ENCODE measurements around the gene CMIP.

- TF ChIP-seq CTCF (IDR thresholded peaks at IDR 0.05), result no peak
- TF ChIP-seq POLR2AphosphoS5 (IDR thresholded peaks at IDR 0.05), result no peak
- TF ChIP-seq POLR2A (IDR thresholded peaks at IDR 0.05), result no peak
Measured at GRCh38 chr16:81446907-81447268, 2.3 kb downstream of the CMIP start.

Measured in sigmoid colon (tissue), 4 donors.